Endothelial cell (in vitro differentiated cells): ENCODE data around the gene IFT122. TPM values are rescaled to one million over a fixed set of nuclear protein-coding genes. Genes with fewer than 3 reads are reported as not detected.
A peak's percentile ranks its signal among the peaks of the same experiment; 100 is the strongest.

Experiments used
- DNase-seq: peaks from one replicate; pipeline ENCODE4 v3.0.0; 2021; ENCODE audit warnings: low spot score
- H3K27ac Mint-ChIP-seq: one replicate; pipeline ENCODE4 v1.8.0; 2021; ENCODE audit warnings: mixed read lengths, inconsistent platforms; ENCODE audit not compliant: unreplicated experiment
- H3K27me3 Mint-ChIP-seq: one replicate; pipeline ENCODE4 v1.8.0; 2021; ENCODE audit warnings: mild to moderate bottlenecking, moderate library complexity, mixed read lengths, inconsistent platforms; ENCODE audit not compliant: unreplicated experiment
- H3K36me3 Mint-ChIP-seq: one replicate; pipeline ENCODE4 v1.8.0; 2021; ENCODE audit warnings: mild to moderate bottlenecking, low read depth, mixed read lengths, inconsistent platforms; ENCODE audit not compliant: unreplicated experiment
- H3K4me1 Mint-ChIP-seq: one replicate; pipeline ENCODE4 v1.8.0; 2021; ENCODE audit warnings: mild to moderate bottlenecking, mixed read lengths, inconsistent platforms; ENCODE audit not compliant: unreplicated experiment
- H3K4me3 Mint-ChIP-seq: one replicate; pipeline ENCODE4 v1.8.0; 2021; ENCODE audit warnings: mild to moderate bottlenecking, mixed read lengths, inconsistent platforms; ENCODE audit not compliant: unreplicated experiment
- H3K9me3 Mint-ChIP-seq: one replicate; pipeline ENCODE4 v1.8.0; 2021; ENCODE audit warnings: mixed read lengths, inconsistent platforms; ENCODE audit not compliant: unreplicated experiment
- CTCF ChIP-seq: fragments of 200-600 bp; sonication (generic); IDR thresholded peaks from one replicate; pipeline ENCODE4 v1.5.0; 2021; ENCODE audit warnings: antibody characterized with exemption; ENCODE audit not compliant: unreplicated experiment
- total RNA-seq: library from RNA; stranded (reverse); fragmentation: NEBNext Ultra II Directional; extraction: Animal tissue kit (Norgen Biotek cat#: 25700); gene quantifications from one replicate; pipeline ENCODE4 v1.2.1, GENCODE V29; 2021; ENCODE audit not compliant: unreplicated experiment

The IFT122 gene
- total RNA-seq, 1 donor from 2014 or later = 25.1 TPM

- peaks cover 16% of the 10 kb centered on the region for H3K4me1 Mint-ChIP-seq
- H3K27me3 Mint-ChIP-seq = peaks cover 5% of the 10 kb centered on the region
- H3K4me3 Mint-ChIP-seq = no peak overlapping the region
- H3K9me3 Mint-ChIP-seq = no peaks in the 10 kb centered on the region
- no peaks in the 10 kb centered on the region for H3K36me3 Mint-ChIP-seq
- H3K27ac Mint-ChIP-seq = no peak overlapping the region
- TF ChIP-seq CTCF = no peak
- no peak for DNase-seq
These were observed 96.3 kb downstream of the IFT122 start for GRCh38 chr3:129536374-129536667.

GRCh38 chr3:129536804-129537203, 96.8 kb downstream of the IFT122 start:
- Mint-ChIP-seq H3K27me3 (peaks cover 3% of the 10 kb centered on the region), H3K9me3 (no peaks in the 10 kb centered on the region), H3K4me3 (no peak overlapping the region), H3K4me1 (peaks cover 12% of the 10 kb centered on the region), H3K36me3 (no peaks in the 10 kb centered on the region), H3K27ac (no peak overlapping the region)
- no peak for DNase-seq
- TF ChIP-seq CTCF = no peak

DNA sequence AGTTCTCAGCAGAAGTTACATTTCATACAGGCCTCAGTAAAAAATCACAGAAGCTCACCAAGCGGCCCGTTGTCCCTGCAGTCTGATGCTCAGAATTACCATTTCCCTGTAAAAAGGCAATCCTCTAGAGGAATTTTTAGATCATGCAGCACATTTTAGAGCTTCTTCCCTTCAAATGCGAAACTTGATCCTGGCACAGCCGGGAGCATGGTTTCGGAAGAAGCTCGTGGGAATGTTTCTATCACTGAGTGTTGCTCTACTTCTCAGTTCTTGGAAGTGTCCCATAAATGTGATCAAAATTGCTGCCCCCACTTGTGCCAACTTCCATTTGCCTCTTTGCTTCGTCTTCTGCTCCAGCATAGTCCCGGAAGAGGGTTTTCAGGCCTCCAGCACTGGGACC, 99.2 kb downstream of the IFT122 start:
- no peaks in the 10 kb centered on the region for H3K9me3 Mint-ChIP-seq
- H3K27ac Mint-ChIP-seq = no peak overlapping the region
- DNase-seq = no peak

DNA sequence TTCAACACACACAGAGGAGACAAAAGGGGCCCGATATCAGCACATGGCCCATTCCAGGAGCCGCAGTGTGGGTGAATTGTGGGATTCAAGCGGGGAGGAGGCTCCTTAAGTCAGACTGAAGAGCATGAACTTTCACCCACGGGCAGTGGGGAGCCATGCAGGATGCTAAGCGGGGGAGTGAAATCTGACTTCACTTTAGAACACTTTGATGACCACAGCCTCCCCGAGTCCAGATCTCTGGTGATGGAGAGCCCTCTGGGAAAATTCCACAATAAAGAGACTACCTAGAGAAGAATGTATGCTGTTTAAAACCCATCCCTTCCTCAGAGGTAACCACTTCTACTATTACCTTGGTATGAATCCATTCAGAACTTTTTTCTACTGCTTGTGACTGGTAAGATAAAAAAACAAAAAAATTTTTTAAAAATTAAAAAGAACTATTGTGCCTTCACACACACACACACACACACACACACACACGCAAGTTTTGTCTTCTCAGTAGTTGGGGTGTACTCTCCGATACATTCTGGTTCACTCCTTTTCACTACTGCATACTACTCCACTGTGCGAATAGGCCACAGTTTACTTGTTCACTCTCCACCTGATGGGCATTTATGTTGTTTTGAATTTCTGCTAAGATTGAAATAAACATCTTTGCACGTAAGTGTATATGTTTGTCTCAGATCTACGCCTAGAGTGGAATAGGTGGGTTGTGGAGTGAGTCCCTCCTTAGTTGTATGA, 100.9 kb downstream of the IFT122 start:
- Mint-ChIP-seq H3K4me3 (no peak overlapping the region), H3K27me3 (peaks cover 15% of the 10 kb centered on the region), H3K27ac (peak overlapping the region; percentile 72), H3K36me3 (no peaks in the 10 kb centered on the region), H3K9me3 (no peaks in the 10 kb centered on the region), H3K4me1 (peaks cover 27% of the 10 kb centered on the region)
- no peak for DNase-seq
- TF ChIP-seq CTCF = no peak

More for the DNA sequence above, 99.2 kb downstream of the IFT122 start:
- peaks cover 23% of the 10 kb centered on the region for H3K4me1 Mint-ChIP-seq
- no peak for TF ChIP-seq CTCF
- peaks cover 14% of the 10 kb centered on the region for H3K27me3 Mint-ChIP-seq
- no peak overlapping the region for H3K4me3 Mint-ChIP-seq
- H3K36me3 Mint-ChIP-seq = no peaks in the 10 kb centered on the region

DNA sequence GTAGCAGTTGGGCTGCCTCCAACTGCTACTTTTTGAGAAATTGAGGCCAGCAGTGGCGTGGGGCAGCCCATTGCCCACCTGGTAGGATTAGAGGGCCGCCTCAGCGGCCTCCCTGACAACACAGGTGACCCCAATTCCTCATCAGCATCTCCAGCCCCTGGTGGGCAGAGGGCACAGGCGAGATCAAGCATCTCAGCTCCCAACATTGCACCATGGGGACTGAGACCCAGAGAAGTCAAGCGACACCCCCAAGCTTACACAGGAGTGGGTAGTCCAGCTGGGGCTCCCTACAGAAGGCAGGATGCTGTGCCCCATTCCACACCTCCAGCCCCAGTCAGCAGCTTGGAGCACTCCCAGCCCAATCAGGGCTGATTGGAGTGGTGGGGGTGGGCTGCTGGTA, 102.7 kb downstream of the IFT122 start:
- peaks cover 17% of the 10 kb centered on the region for H3K27me3 Mint-ChIP-seq
- peaks cover 27% of the 10 kb centered on the region for H3K4me1 Mint-ChIP-seq
- DNase-seq = no peak
- no peak for TF ChIP-seq CTCF
- no peaks in the 10 kb centered on the region for H3K9me3 Mint-ChIP-seq
- no peak overlapping the region for H3K4me3 Mint-ChIP-seq
- peak overlapping the region; percentile 52 for H3K27ac Mint-ChIP-seq
- H3K36me3 Mint-ChIP-seq = no peaks in the 10 kb centered on the region
